Panc1 (cell line): Measurements from ENCODE around the gene ZNF23. TPM values are rescaled to one million over a fixed set of nuclear protein-coding genes. Genes with fewer than 3 reads are reported as not detected.

Source experiments
- ATAC-seq: fragments of 200-7000 bp; cut with Tn5 transposase; 2 replicates; pipeline ENCODE4 v1.9.1; 2020; ENCODE audit warnings: mild to moderate bottlenecking, moderate library complexity
- BruUV-seq: library from RNA; stranded (reverse); fragments of 400-500 nt; replicated peaks from 2 replicates; lab custom pipeline; 2021; lab: Mats Ljungman, UMichigan
- CTCF ChIA-PET: fragments of 300-600 bp; sonication (Branson Sonifier 250); formaldehyde crosslinking; loops from one replicate; lab custom pipeline; 2022; ENCODE audit warnings: antibody characterized with exemption; lab: Charles Lee
- POLR2A ChIA-PET: fragments of 300-600 bp; sonication (Branson Sonifier 250); formaldehyde crosslinking; loops from one replicate; lab custom pipeline; 2022; ENCODE audit warnings: antibody characterized with exemption; lab: Charles Lee
- DNase-seq: peaks from one replicate; pipeline ENCODE4 v3.0.0-alpha.2; 2010; ENCODE audit warnings: low read depth, low spot score
- H3K27ac ChIP-seq: 2 replicates; pipeline ENCODE4 v1.5.1; 2011; ENCODE audit warnings: mild to moderate bottlenecking, low read length, inconsistent platforms
- H3K27me3 ChIP-seq: fragments of 200-500 bp; sonication (Bioruptor generic); 2 replicates; pipeline ENCODE4 v1.6.0; 2014; ENCODE audit warnings: low read length, inconsistent platforms; ENCODE audit not compliant: control insufficient read depth, insufficient read depth
- H3K36me3 ChIP-seq: fragments of 200-500 bp; sonication (Bioruptor generic); 2 replicates; pipeline ENCODE4 v1.5.1; 2014; ENCODE audit warnings: inconsistent platforms, mild to moderate bottlenecking, low read length, moderate library complexity; ENCODE audit not compliant: control insufficient read depth, insufficient read depth
- H3K4me1 ChIP-seq: 2 replicates; pipeline ENCODE4 v1.5.1; 2011; ENCODE audit warnings: inconsistent platforms, mild to moderate bottlenecking, low read length, moderate library complexity; ENCODE audit not compliant: control insufficient read depth, insufficient read depth
- H3K4me3 ChIP-seq, 2 experiments: 2 replicates each; pipeline ENCODE4 v1.5.1; 2011 to 2012; ENCODE audit warnings: low read depth in 2 of 2, low read length in 2 of 2, mild to moderate bottlenecking in 2 of 2, inconsistent platforms in 1 of 2, moderate library complexity in 1 of 2
- H3K9me3 ChIP-seq: fragments of 200-500 bp; sonication (Bioruptor generic); 2 replicates; pipeline ENCODE4 v1.5.1; 2014; ENCODE audit warnings: low read depth, mild to moderate bottlenecking, inconsistent platforms, low read length, moderate library complexity; ENCODE audit not compliant: control insufficient read depth, insufficient read depth
- POLR2AphosphoS5 ChIP-seq: IDR thresholded peaks from 2 replicates; pipeline ENCODE4 v1.6.1; 2012; ENCODE audit warnings: mild to moderate bottlenecking, low read depth, low read length, moderate library complexity
- SIN3A ChIP-seq: IDR thresholded peaks from 2 replicates; pipeline ENCODE4 v1.6.1; 2012; ENCODE audit warnings: low read depth, mild to moderate bottlenecking, low read length, moderate library complexity, borderline replicate concordance; ENCODE audit not compliant: insufficient read depth
- TCF7L2 ChIP-seq: IDR thresholded peaks from 2 replicates; pipeline ENCODE4 v1.6.1; 2011; ENCODE audit warnings: mild to moderate bottlenecking, low read depth, low read length, inconsistent platforms
- in situ Hi-C: cut with HindIII; loops from 2 replicates; pipeline ENCODE4 v1.10.0; 2016; ENCODE audit warnings: low sequenced_read_pairs, low pct_unique_long_range_greater_than_20kb
- intact Hi-C: fragments of 100-400 bp; cut with micrococcal nuclease; formaldehyde crosslinking; loops from one replicate; pipeline ENCODE4 v1.10.0; 2022; ENCODE audit not compliant: unreplicated experiment
- total RNA-seq: library from RNA; stranded (reverse); gene quantifications from one replicate; pipeline ENCODE4 v1.2.1, GENCODE V29; 2021; ENCODE audit not compliant: unreplicated experiment
- TF ChIP-seq, protein P1 (sequence below), 2 experiments: IDR thresholded peaks; 2 replicates each; pipeline ENCODE4 v1.6.1; 2011 to 2012; ENCODE audit warnings: low read depth in 2 of 2, control low read depth in 1 of 2, low read length in 1 of 2, mild to moderate bottlenecking in 1 of 2, moderate library complexity in 1 of 2; ENCODE audit not compliant: insufficient read depth in 1 of 2
- TF ChIP-seq, protein P2 (sequence below): fragments of 450-650 bp; IDR thresholded peaks from 2 replicates; pipeline ENCODE4 v1.5.1; 2017; ENCODE audit warnings: mild to moderate bottlenecking

Gene ZNF23
- total RNA-seq, 1 experiment from 2014 or later = 5.2 TPM

DNA sequence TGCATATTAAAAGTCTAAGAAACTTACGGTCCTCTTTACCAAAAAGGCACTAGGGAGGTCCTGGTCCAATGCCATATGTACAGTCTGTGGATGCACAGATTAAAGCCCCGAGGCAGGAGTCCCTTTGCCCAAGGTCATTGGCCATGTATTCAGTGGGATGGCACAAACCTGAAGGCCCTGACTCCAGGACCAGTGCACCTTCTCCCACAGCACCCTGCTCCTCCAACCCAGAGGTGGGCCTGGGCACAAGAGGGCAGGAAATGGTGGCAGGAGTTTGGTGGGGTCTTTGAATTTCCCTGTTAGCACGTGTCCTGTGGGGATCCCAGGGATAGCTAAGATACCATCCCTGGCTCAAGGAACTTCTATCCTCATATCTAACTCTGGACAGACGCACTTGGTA is 48.7 kb downstream of the ZNF23 start:
- in situ Hi-C loops (no loop called here), intact Hi-C loops (loop anchor here (2.0 to 5.0 kb wide), 2 partner anchors 85 to 129 kb away; no protein-coding TSS in a partner anchor)
- H3K27ac ChIP-seq = no peak overlapping the region
- TF ChIP-seq POLR2AphosphoS5 (no peak), TCF7L2 (no peak), SIN3A (no peak)
- TF ChIP-seq, protein P1, sequence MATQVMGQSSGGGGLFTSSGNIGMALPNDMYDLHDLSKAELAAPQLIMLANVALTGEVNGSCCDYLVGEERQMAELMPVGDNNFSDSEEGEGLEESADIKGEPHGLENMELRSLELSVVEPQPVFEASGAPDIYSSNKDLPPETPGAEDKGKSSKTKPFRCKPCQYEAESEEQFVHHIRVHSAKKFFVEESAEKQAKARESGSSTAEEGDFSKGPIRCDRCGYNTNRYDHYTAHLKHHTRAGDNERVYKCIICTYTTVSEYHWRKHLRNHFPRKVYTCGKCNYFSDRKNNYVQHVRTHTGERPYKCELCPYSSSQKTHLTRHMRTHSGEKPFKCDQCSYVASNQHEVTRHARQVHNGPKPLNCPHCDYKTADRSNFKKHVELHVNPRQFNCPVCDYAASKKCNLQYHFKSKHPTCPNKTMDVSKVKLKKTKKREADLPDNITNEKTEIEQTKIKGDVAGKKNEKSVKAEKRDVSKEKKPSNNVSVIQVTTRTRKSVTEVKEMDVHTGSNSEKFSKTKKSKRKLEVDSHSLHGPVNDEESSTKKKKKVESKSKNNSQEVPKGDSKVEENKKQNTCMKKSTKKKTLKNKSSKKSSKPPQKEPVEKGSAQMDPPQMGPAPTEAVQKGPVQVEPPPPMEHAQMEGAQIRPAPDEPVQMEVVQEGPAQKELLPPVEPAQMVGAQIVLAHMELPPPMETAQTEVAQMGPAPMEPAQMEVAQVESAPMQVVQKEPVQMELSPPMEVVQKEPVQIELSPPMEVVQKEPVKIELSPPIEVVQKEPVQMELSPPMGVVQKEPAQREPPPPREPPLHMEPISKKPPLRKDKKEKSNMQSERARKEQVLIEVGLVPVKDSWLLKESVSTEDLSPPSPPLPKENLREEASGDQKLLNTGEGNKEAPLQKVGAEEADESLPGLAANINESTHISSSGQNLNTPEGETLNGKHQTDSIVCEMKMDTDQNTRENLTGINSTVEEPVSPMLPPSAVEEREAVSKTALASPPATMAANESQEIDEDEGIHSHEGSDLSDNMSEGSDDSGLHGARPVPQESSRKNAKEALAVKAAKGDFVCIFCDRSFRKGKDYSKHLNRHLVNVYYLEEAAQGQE (IDR thresholded peaks at IDR 0.05; ENCODE audit: insufficient read depth in 1 of 2, low read depth in 2 of 2, low read length in 1 of 2) = no peak
- TF ChIP-seq, protein P2, sequence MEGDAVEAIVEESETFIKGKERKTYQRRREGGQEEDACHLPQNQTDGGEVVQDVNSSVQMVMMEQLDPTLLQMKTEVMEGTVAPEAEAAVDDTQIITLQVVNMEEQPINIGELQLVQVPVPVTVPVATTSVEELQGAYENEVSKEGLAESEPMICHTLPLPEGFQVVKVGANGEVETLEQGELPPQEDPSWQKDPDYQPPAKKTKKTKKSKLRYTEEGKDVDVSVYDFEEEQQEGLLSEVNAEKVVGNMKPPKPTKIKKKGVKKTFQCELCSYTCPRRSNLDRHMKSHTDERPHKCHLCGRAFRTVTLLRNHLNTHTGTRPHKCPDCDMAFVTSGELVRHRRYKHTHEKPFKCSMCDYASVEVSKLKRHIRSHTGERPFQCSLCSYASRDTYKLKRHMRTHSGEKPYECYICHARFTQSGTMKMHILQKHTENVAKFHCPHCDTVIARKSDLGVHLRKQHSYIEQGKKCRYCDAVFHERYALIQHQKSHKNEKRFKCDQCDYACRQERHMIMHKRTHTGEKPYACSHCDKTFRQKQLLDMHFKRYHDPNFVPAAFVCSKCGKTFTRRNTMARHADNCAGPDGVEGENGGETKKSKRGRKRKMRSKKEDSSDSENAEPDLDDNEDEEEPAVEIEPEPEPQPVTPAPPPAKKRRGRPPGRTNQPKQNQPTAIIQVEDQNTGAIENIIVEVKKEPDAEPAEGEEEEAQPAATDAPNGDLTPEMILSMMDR = no peak
- no peaks in the 10 kb centered on the region; the same call in 1 of the 2 replicates for H3K27me3 ChIP-seq
- no TSS peak for BruUV-seq
- POLR2A ChIA-PET = no interaction called here
- CTCF ChIA-PET = interaction anchor here (1.1 to 1.3 kb wide), 2 partner anchors 85 to 87 kb away, joined by 3 to 8 read pairs; no protein-coding TSS in a partner anchor
- DNase-seq (no peak), ATAC-seq (no peak)
- H3K9me3 ChIP-seq = no peaks in the 10 kb centered on the region
- no peaks in the 10 kb centered on the region for H3K36me3 ChIP-seq
- H3K4me3 ChIP-seq = no peak overlapping the region
- H3K4me1 ChIP-seq = no peaks in the 10 kb centered on the region; the same call in 1 of the 2 replicates

DNA sequence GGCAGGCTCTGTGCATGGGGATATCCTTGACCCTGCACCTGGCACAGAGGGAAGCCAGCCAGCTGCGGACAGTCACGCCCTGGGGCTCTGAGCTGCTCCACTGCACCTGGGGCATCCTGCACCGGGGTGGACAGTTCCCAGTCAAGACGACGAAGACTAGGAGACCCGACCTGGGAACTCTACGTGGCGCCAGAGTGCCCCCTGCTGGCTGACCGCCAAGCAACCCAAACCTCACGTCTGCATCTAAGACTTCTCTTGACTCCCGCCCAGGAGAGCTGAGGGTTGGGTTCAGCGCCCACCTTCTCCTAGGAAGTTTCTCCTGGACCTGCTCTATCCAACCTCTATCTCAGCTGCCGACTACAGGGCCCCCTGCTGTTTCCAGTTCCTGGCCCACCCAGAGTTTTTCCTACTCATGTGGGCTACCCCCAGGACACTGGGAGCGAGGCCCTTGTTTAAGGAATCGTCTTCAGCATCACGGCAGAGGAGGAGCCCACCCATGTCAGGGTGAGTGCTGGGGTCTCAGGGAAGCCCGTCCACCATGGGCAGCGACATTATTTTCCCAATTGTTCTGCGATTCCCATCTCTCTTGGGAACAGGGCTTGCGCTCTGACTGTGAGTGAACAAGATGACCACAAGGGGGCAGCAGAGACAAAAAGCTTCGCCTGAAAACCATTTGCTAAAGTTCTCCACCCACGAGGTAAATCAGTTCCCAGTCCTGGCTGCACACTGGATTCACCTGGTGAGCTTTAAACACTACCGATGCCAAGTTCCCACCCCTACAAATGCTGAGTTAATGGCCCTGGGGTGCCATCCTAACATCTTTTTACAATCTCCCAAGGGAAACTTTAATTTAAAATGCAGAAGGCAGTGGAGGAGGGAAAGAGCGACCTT is 49.5 kb downstream of the ZNF23 start:
- no peak overlapping the region for H3K27ac ChIP-seq
- H3K9me3 ChIP-seq = no peaks in the 10 kb centered on the region
- ChIA-PET POLR2A (no interaction called here), CTCF (interaction anchor here (1.1 to 1.3 kb wide), 2 partner anchors 85 to 87 kb away, joined by 3 to 8 read pairs; no protein-coding TSS in a partner anchor)
- peak overlapping the region in 1 of 2 experiments; percentile 20; a peak in 1 of 4 replicates for H3K4me3 ChIP-seq
- in situ Hi-C loops (no loop called here), intact Hi-C loops (loop anchor here (2.0 to 5.0 kb wide), 2 partner anchors 86 to 130 kb away; no protein-coding TSS in a partner anchor)
- ATAC-seq = peak; percentile 92
- no peaks in the 10 kb centered on the region for H3K36me3 ChIP-seq
- no peaks in the 10 kb centered on the region; the same call in 1 of the 2 replicates for H3K27me3 ChIP-seq
- no peaks in the 10 kb centered on the region; the same call in 1 of the 2 replicates for H3K4me1 ChIP-seq
- peak; percentile 50 for DNase-seq
- TF ChIP-seq, protein P2 = peak; percentile 85
- TF ChIP-seq POLR2AphosphoS5 = no peak
- no TSS peak for BruUV-seq
